H1 (cell line): ENCODE measurements around the gene SELPLG. TPM values are rescaled to one million over a fixed set of nuclear protein-coding genes. Genes with fewer than 3 reads are reported as not detected.
A peak's percentile ranks its signal among the peaks of the same experiment; 100 is the strongest.

Experiments used
- CTCF ChIA-PET: fragments of 300-600 bp; sonication (Branson Sonifier 250); formaldehyde crosslinking; loops from one replicate; lab custom pipeline; 2021; ENCODE audit not compliant: partially characterized antibody; lab: Charles Lee
- POLR2A ChIA-PET: fragments of 300-600 bp; sonication (Branson Sonifier 250); formaldehyde crosslinking; loops from one replicate; lab custom pipeline; 2021; ENCODE audit warnings: inconsistent platforms; ENCODE audit not compliant: partially characterized antibody; lab: Charles Lee
- DNase-seq, 2 experiments: peaks; one replicate each; pipeline versions ENCODE4 v3.0.0 to v3.0.0-alpha.2; 2010 to 2022; ENCODE audit warnings: low spot score in 2 of 2, low read depth in 1 of 2, mixed read lengths in 1 of 2
- FAIRE-seq: peaks from 2 replicates; lab custom pipeline; 2011; peaks lifted over from hg19 to GRCh38; lab: Jason Lieb, UNC
- H2AFZ ChIP-seq: 2 replicates; pipeline ENCODE4 v1.8.1; 2012; ENCODE audit warnings: low read length, inconsistent platforms
- H2AK5ac ChIP-seq: 2 replicates; pipeline ENCODE4 v1.6.1; 2013; ENCODE audit warnings: low read depth, low read length
- H2BK120ac ChIP-seq: replicated peaks from 2 replicates; pipeline ENCODE3; 2013; ENCODE audit warnings: low read depth, low read length, inconsistent platforms
- H2BK12ac ChIP-seq: 2 replicates; pipeline ENCODE4 v1.6.1; 2013; ENCODE audit warnings: low read depth, low read length
- H2BK15ac ChIP-seq: 2 replicates; pipeline ENCODE4 v1.6.1; 2013; ENCODE audit warnings: low read length
- H2BK20ac ChIP-seq: 2 replicates; pipeline ENCODE4 v1.6.1; 2013; ENCODE audit warnings: low read length
- H2BK5ac ChIP-seq: 2 replicates; pipeline ENCODE4 v1.6.1; 2013; ENCODE audit warnings: low read depth, low read length
- H3K14ac ChIP-seq: 2 replicates; pipeline ENCODE4 v1.6.1; 2013; ENCODE audit warnings: inconsistent platforms; ENCODE audit not compliant: insufficient read length
- H3K18ac ChIP-seq: 2 replicates; pipeline ENCODE4 v1.6.1; 2013; ENCODE audit warnings: low read length; ENCODE audit errors: extremely low read depth
- H3K23ac ChIP-seq: 2 replicates; pipeline ENCODE4 v1.6.1; 2013; ENCODE audit warnings: inconsistent platforms; ENCODE audit not compliant: insufficient read length
- H3K23me2 ChIP-seq: 2 replicates; pipeline ENCODE4 v1.6.1; 2013; ENCODE audit warnings: low read depth, low read length
- H3K27ac ChIP-seq: 2 replicates; pipeline ENCODE4 v1.6.1; 2011; ENCODE audit warnings: low read depth, low read length, inconsistent platforms
- H3K27me3 ChIP-seq, 4 experiments: replicated peaks in 1 of 4; 1 replicate in 1 of 4; 2 replicates in 3 of 4; pipeline versions ENCODE4 v1.6.1 to v1.8.1; 2011 to 2013; ENCODE audit warnings: low read length in 3 of 4, mild to moderate bottlenecking in 3 of 4, inconsistent platforms in 2 of 4, mixed read lengths in 2 of 4, moderate library complexity in 1 of 4; ENCODE audit not compliant: control insufficient read depth in 3 of 4, insufficient read depth in 3 of 4; ENCODE audit errors: extremely low read depth in 1 of 4
- H3K36me3 ChIP-seq, 4 experiments: 2 replicates each; pipeline versions ENCODE4 v1.6.1 to v1.8.1; 2011 to 2013; ENCODE audit warnings: mild to moderate bottlenecking in 4 of 4, low read length in 3 of 4, moderate library complexity in 2 of 4, control low read depth in 1 of 4, inconsistent platforms in 1 of 4; ENCODE audit not compliant: insufficient read depth in 4 of 4, control insufficient read depth in 2 of 4
- H3K4ac ChIP-seq: replicated peaks from 2 replicates; pipeline ENCODE3; 2013; ENCODE audit warnings: low read length, low read depth, mixed read lengths, inconsistent platforms; ENCODE audit not compliant: insufficient read length
- H3K4me1 ChIP-seq, 4 experiments: replicated peaks in 1 of 4; 1 replicate in 1 of 4; 2 replicates in 3 of 4; pipeline versions ENCODE4 v1.6.1 to v1.8.1; 2011 to 2013; ENCODE audit warnings: low read length in 3 of 4, inconsistent platforms in 2 of 4, mixed read lengths in 1 of 4; ENCODE audit not compliant: insufficient read depth in 4 of 4, control insufficient read depth in 3 of 4
- H3K4me2 ChIP-seq, 2 experiments: 2 replicates each; pipeline versions ENCODE4 v1.6.1 to v1.8.1; 2011 to 2013; ENCODE audit warnings: low read depth in 2 of 2, low read length in 2 of 2, control low read depth in 1 of 2, inconsistent platforms in 1 of 2, mild to moderate bottlenecking in 1 of 2; ENCODE audit not compliant: insufficient read depth in 1 of 2
- H3K4me3 ChIP-seq, 4 experiments: fragments of 200-600, 300-600 bp in 1 of 4; sonication (generic), shearing (Covaris generic), sonication (Bioruptor Twin) in 1 of 4; 2 replicates each; pipeline versions ENCODE4 v1.5.1 to v1.8.1; 2011 to 2016; ENCODE audit warnings: low read length in 4 of 4, low read depth in 3 of 4, control low read depth in 2 of 4, inconsistent platforms in 2 of 4, mild to moderate bottlenecking in 2 of 4, mixed read lengths in 1 of 4, moderate library complexity in 1 of 4; ENCODE audit not compliant: insufficient read depth in 2 of 4; ENCODE audit errors: extremely low read depth in 1 of 4
- H3K56ac ChIP-seq: replicated peaks from 2 replicates; pipeline ENCODE3; 2013; ENCODE audit warnings: low read depth, mild to moderate bottlenecking, mixed read lengths, low read length, inconsistent platforms; ENCODE audit not compliant: insufficient read length
- H3K79me1 ChIP-seq: 2 replicates; pipeline ENCODE4 v1.6.1; 2013; ENCODE audit warnings: low read depth, low read length, control low read depth
- H3K79me2 ChIP-seq, 2 experiments: 2 replicates each; pipeline versions ENCODE4 v1.6.1 to v1.8.1; 2012 to 2013; ENCODE audit warnings: low read length in 2 of 2, mild to moderate bottlenecking in 2 of 2, inconsistent platforms in 1 of 2; ENCODE audit not compliant: insufficient read depth in 2 of 2, control insufficient read depth in 1 of 2
- H3K9ac ChIP-seq, 4 experiments: replicated peaks in 1 of 4; 1 replicate in 1 of 4; 2 replicates in 3 of 4; pipeline versions ENCODE4 v1.6.1 to v1.8.1; 2011 to 2013; ENCODE audit warnings: low read depth in 3 of 4, low read length in 3 of 4, control low read depth in 2 of 4, mild to moderate bottlenecking in 2 of 4, moderate library complexity in 2 of 4, inconsistent platforms in 1 of 4; ENCODE audit errors: extremely low read depth in 1 of 4
- H3K9me3 ChIP-seq, 2 experiments: 2 replicates each; pipeline versions ENCODE4 v1.6.1 to v1.8.1; 2012 to 2013; ENCODE audit warnings: mild to moderate bottlenecking in 2 of 2, moderate library complexity in 2 of 2, control low read depth in 1 of 2, inconsistent platforms in 1 of 2, low read depth in 1 of 2, low read length in 1 of 2, mixed read lengths in 1 of 2; ENCODE audit not compliant: insufficient read depth in 2 of 2
- H4K20me1 ChIP-seq, 2 experiments: replicated peaks in 1 of 2; 2 replicates each; pipeline versions ENCODE3 to v1.8.1; 2011 to 2013; ENCODE audit warnings: inconsistent platforms in 2 of 2, low read length in 2 of 2, mild to moderate bottlenecking in 1 of 2; ENCODE audit not compliant: insufficient read depth in 2 of 2, control insufficient read depth in 1 of 2
- H4K5ac ChIP-seq: 2 replicates; pipeline ENCODE4 v1.6.1; 2013; ENCODE audit warnings: low read length, low read depth, mixed read lengths, inconsistent platforms; ENCODE audit not compliant: insufficient read length
- H4K8ac ChIP-seq: 2 replicates; pipeline ENCODE4 v1.8.0; 2013; ENCODE audit warnings: mild to moderate bottlenecking, moderate library complexity, low read length, inconsistent platforms; ENCODE audit not compliant: insufficient read depth; ENCODE audit errors: extremely low read depth
- H4K91ac ChIP-seq: replicated peaks from 2 replicates; pipeline ENCODE3; 2013; ENCODE audit warnings: low read length, mixed read lengths, inconsistent platforms; ENCODE audit not compliant: insufficient read length
- HDAC2 ChIP-seq, 2 experiments: fragments of 300-600 bp in 1 of 2; sonication (generic) in 1 of 2; IDR thresholded peaks; 2 replicates each; pipeline ENCODE4 v1.6.1; 2011 to 2012; ENCODE audit warnings: low read depth in 2 of 2, low read length in 2 of 2, mild to moderate bottlenecking in 2 of 2, moderate library complexity in 2 of 2, borderline replicate concordance in 1 of 2, inconsistent platforms in 1 of 2
- KDM1A ChIP-seq: fragments of 200-600, 300-600 bp; sonication (generic); IDR thresholded peaks from 2 replicates; pipeline ENCODE4 v1.7.1; 2016; ENCODE audit warnings: mild to moderate bottlenecking, low read length, borderline replicate concordance
- POU5F1 ChIP-seq: IDR thresholded peaks from 2 replicates; pipeline ENCODE4 v1.6.1; 2011; ENCODE audit warnings: low read depth, mild to moderate bottlenecking, low read length, moderate library complexity
- SIRT6 ChIP-seq: IDR thresholded peaks from one replicate; pipeline ENCODE4 v1.7.1; 2012; ENCODE audit warnings: low read length, inconsistent platforms
- TBP ChIP-seq: IDR thresholded peaks from 2 replicates; pipeline ENCODE4 v1.6.1; 2011; ENCODE audit warnings: low read depth, low read length, improper control_type of control experiment
- WGBS, 2 experiments: shearing (Covaris generic) in 1 of 2; methylation state at CpG; one replicate each; pipeline versions ENCODE4 v1.1.6 to v1.1.7; 2013 to 2015; ENCODE audit warnings: low lambda C conversion rate in 2 of 2, mixed read lengths in 2 of 2, inconsistent platforms in 1 of 2, low coverage in 1 of 2, missing lambda C conversion rate in 1 of 2; ENCODE audit not compliant: insufficient replicate concordance in 2 of 2, insufficient coverage in 1 of 2, insufficient read length in 1 of 2; ENCODE audit errors: extremely low coverage in 1 of 2, missing lambda C conversion rate in 1 of 2; 5-methylcytosine and 5-hydroxymethylcytosine counted together
- polyA plus RNA-seq, 7 experiments: library from polyadenylated mRNA; depleted of rRNA in 3 of 7; stranded (reverse) in 5 of 7; unstranded in 2 of 7; fragments of >200 nt in 5 of 7; fragments of 200-250 nt in 2 of 7; gene quantifications; 1 replicate in 5 of 7; 2 replicates in 1 of 7; 4 replicates in 1 of 7; pipeline versions ENCODE4 v1.2.1 to v1.2.3, GENCODE V29; 2011 to 2013; ENCODE audit warnings: missing spikeins in 2 of 7, mixed read lengths in 2 of 7
- total RNA-seq: library from RNA; stranded (reverse); fragmentation: NEBNext Ultra II Directional; extraction: Animal tissue kit (Norgen Biotek cat#: 25700); gene quantifications from 2 replicates; pipeline ENCODE4 v1.2.1, GENCODE V29; 2021

The SELPLG gene
- total and polyA plus RNA-seq, 2 of the 8 experiments (the other 6 are each of a cell fraction or from before 2014, with no cell fraction given) = 0.18 TPM; not detected in 1

DNA sequence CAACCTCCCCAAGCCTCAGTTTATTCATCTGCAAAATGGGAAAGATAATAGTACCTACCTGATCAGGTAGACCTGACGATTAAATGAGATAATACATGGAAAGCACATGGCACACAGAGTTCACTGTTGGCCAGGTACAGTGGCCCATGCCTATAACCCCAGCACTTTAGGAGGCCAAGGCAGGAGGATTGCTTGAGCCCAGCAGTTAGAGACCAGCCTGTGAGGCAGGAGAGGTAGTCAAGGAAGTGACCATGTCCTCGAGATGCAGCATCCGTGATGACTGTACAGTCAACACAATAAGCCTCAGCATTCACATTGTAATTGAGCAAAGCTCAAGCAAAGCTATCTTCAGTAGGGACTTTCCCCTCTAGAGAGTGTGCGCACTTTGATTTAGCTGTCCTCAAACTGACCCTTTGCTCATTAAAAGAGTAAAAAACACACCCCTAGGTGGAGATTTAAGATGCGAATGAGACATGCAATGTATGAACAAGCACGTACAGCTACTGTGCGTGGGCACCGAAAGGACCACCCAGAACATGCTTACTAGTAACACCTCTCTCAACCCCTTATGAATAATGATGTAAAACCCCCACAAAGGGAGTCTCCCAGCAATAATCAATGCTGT is 61.4 kb downstream of the SELPLG start:
- Histone ChIP-seq H2BK15ac (no peak overlapping the region), H3K4me3 (no peak overlapping the region), H3K27ac (no peak overlapping the region), H3K23ac (no peak overlapping the region), H3K9ac (no peak overlapping the region), H4K91ac (no peak overlapping the region), H3K36me3 (peaks cover 4 to 22% (median 17%) of the 10 kb centered on the region in 4 experiments; a peak in 7 of 8 replicates), H3K23me2 (peaks cover 2% of the 10 kb centered on the region; the same call in 1 of the 2 replicates), H3K14ac (no peak overlapping the region), H3K27me3 (no peaks in the 10 kb centered on the region), H3K4ac (no peak overlapping the region), H3K4me2 (no peak overlapping the region), H4K20me1 (peaks cover 0 to 1% of the 10 kb centered on the region in 2 experiments), H2BK120ac (no peak overlapping the region), H2BK12ac (0 out of 2 replicates have a peak overlapping the region, but pooled peaks have one; percentile 14), H3K9me3 (no peaks in the 10 kb centered on the region), H2BK20ac (no peak overlapping the region), H2AK5ac (no peak overlapping the region; the same call in 1 of the 2 replicates), H4K8ac (no peak overlapping the region), H3K18ac (no peak overlapping the region), H4K5ac (no peak overlapping the region), H3K79me1 (no peaks in the 10 kb centered on the region), H3K79me2 (no peaks in the 10 kb centered on the region), H2BK5ac (no peak overlapping the region), H2AFZ (no peak overlapping the region), H3K56ac (no peak overlapping the region), H3K4me1 (no peaks in the 10 kb centered on the region)
- FAIRE-seq (no peak), DNase-seq (peak in 1 of 2 experiments; percentile 23)
- POLR2A ChIA-PET = no interaction called here
- CTCF ChIA-PET = interaction anchor here (0.9 to 24.3 kb wide), 6 partner anchors 8 to 79 kb away, joined by 3 to 523 read pairs (median 5); no protein-coding TSS in a partner anchor
- WGBS, 2 experiments = 94% methylated on average over 8 of the region's 8 CpGs; no CpG with 5 or more reads in 1 of the 2 experiments
- no peak for TF ChIP-seq TBP
- TF ChIP-seq KDM1A = peak; percentile 64; the same call in 1 of the 2 replicates
- TF ChIP-seq POU5F1 = no peak
- no peak for TF ChIP-seq SIRT6
- TF ChIP-seq HDAC2 (IDR thresholded peaks at IDR 0.05; ENCODE audit: borderline replicate concordance in 1 of 2, low read depth in 2 of 2, low read length in 2 of 2) = no peak
